Activated CD8-positive, alpha-beta memory T cell treated with anti-CD3 and anti-CD28 coated beads for 1 hour (primary cell): ENCODE results near the gene CENPP.
"Not testable (repeated sequence)": the region's sequence is repeated elsewhere in the genome, so short reads cannot be mapped to it uniquely, and the experiment has no call there.

Experiments used
- DNase-seq, 2 donors: peaks; one replicate each; pipeline ENCODE4 v3.0.0-alpha.2; 2020; ENCODE audit warnings: low read depth in 1 of 2; ENCODE audit errors: extremely low read depth in 1 of 2

The CENPP gene

GRCh38 chr9:92589923-92590322 lies 264.2 kb downstream of the CENPP start:
- DNase-seq, result no peak

- DNase-seq, result no peak
These were observed 264.6 kb downstream of the CENPP start for GRCh38 chr9:92590377-92590776.

- DNase-seq, result no peak
These were observed 266.8 kb downstream of the CENPP start for GRCh38 chr9:92592537-92592936.

- DNase-seq, result no peak
These were observed 267.5 kb downstream of the CENPP start for GRCh38 chr9:92592946-92593861.

- DNase-seq, result not testable (repeated sequence)
These were observed 269.3 kb downstream of the CENPP start for GRCh38 chr9:92595075-92595474.

- DNase-seq, result no peak
These were observed 270.2 kb downstream of the CENPP start for GRCh38 chr9:92595930-92596329.

- DNase-seq, result no peak
These were observed 272.6 kb downstream of the CENPP start for GRCh38 chr9:92598382-92598781.

GRCh38 chr9:92599938-92600461 lies 274.2 kb downstream of the CENPP start:
- DNase-seq, result no peak

GRCh38 chr9:92600462-92601261 lies 274.9 kb downstream of the CENPP start:
- DNase-seq, result no peak

GRCh38 chr9:92601451-92601850 lies 275.7 kb downstream of the CENPP start:
- DNase-seq, result no peak

- DNase-seq, result no peak
These were observed 276.7 kb downstream of the CENPP start for GRCh38 chr9:92602413-92602812.

- DNase-seq, result no peak
These were observed 277.3 kb downstream of the CENPP start for GRCh38 chr9:92603100-92603499.

- no peak for DNase-seq
These were observed 278.2 kb downstream of the CENPP start for GRCh38 chr9:92603990-92604389.

GRCh38 chr9:92605224-92605623 lies 279.5 kb downstream of the CENPP start:
- DNase-seq, result no peak

GRCh38 chr9:92607088-92607487 lies 281.3 kb downstream of the CENPP start:
- no peak for DNase-seq

GRCh38 chr9:92607773-92608172 lies 282.0 kb downstream of the CENPP start:
- DNase-seq, result no peak

GRCh38 chr9:92608241-92608908 lies 282.6 kb downstream of the CENPP start:
- DNase-seq, result no peak

GRCh38 chr9:92608909-92609445 lies 283.2 kb downstream of the CENPP start:
- no peak for DNase-seq

- DNase-seq, result no peak
These were observed 285.0 kb downstream of the CENPP start for GRCh38 chr9:92610470-92611420.
